ENCODE measurements around the gene DNAH7.

Gene DNAH7

DNA sequence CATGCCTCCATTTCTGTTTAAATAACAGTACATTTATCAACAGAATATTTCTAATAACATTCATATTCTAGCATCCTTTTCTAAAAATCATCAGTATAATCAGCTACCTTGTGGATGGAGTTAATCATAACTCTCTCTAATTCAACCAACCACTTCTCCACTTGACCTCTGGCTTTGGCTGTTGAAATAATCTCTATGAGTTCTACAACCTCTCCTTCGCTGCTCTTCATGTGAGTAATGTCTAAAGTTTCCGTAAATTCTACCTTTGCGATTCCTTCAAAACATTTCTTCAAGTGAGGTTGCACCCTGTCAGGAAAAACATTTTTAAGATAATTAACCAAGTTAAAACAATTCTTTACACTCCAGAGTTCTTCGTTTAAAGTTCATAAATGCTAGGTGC is 134.2 kb downstream of the DNAH7 start:
- Histone ChIP-seq H3K4me2 (ENCODE audit: insufficient read depth, low read length, poor library complexity, severe bottlenecking) (no peak overlapping the region), H3K4me3 (ENCODE audit: low read length in 2 of 2) (no peak overlapping the region), H4K8ac (ENCODE audit: low read depth, low read length) (no peak overlapping the region), H2BK120ac (ENCODE audit: low read depth, low read length) (no peak overlapping the region), H2BK5ac (ENCODE audit: low read length) (no peak overlapping the region), H2AK5ac (ENCODE audit: low read depth, low read length) (no peak overlapping the region), H3K18ac (ENCODE audit: low read length) (no peak overlapping the region), H4K91ac (ENCODE audit: low read depth, low read length, poor library complexity) (no peak overlapping the region), H3K4ac (ENCODE audit: low read length) (no peak overlapping the region), H2BK15ac (ENCODE audit: low read length) (no peak overlapping the region), H3K4me1 (ENCODE audit: control insufficient read depth in 2 of 2, insufficient read depth in 1 of 2, low read depth in 1 of 2, low read length in 2 of 2) (no peaks in the 10 kb centered on the region), H2AFZ (ENCODE audit: low read length) (no peak overlapping the region), H3K27ac (replicated peaks; ENCODE audit: low read length) (no peak overlapping the region), H3K27me3 (ENCODE audit: control insufficient read depth in 3 of 3, insufficient read depth in 3 of 3, low read depth in 1 of 3, low read length in 3 of 3) (no peaks in the 10 kb centered on the region), H3K23ac (ENCODE audit: low read depth, low read length, poor library complexity) (no peak overlapping the region), H3K14ac (ENCODE audit: low read length) (no peak overlapping the region), H3K9ac (ENCODE audit: low read depth, low read length, poor library complexity) (no peak overlapping the region), H3K79me1 (ENCODE audit: low read depth, low read length) (no peaks in the 10 kb centered on the region), H3K36me3 (replicated peaks in 1 of 2; ENCODE audit: control insufficient read depth in 2 of 2, insufficient read depth in 2 of 2, low read length in 2 of 2) (no peaks in the 10 kb centered on the region), H3K9me3 (replicated peaks in 1 of 2; ENCODE audit: control insufficient read depth in 2 of 2, insufficient read depth in 1 of 2, low read depth in 1 of 2, low read length in 2 of 2) (no peaks in the 10 kb centered on the region), H2BK12ac (ENCODE audit: low read length) (no peak overlapping the region)
- no peak for DNase-seq (ENCODE audit: low spot score)
- WGBS, 2 donors (ENCODE audit: extremely low coverage in 2 of 2, insufficient read length in 2 of 2, insufficient replicate concordance in 1 of 2): no CpG with 5 or more reads among the region's 4 CpGs

DNA sequence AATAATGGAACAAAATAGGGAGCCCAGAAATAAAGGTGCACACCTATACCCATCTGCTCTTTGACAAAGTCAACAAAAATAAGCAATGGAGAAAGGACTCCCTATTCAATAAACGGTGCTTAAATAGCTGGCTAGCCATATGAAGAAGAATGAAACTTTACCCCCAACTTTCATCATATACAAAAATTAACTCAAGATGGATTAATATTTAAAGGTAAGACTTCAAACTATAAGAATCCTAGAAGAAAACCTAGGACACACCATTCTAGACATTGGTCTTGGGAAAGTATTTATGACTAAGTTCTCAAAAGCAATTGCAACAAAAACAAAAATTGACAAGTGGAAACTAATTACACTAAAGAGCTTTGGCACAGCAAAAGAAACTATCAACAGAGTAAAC is 139.1 kb downstream of the DNAH7 start:
- no peak for DNase-seq (ENCODE audit: low spot score)
- Histone ChIP-seq H3K4me1 (ENCODE audit: control insufficient read depth in 2 of 2, insufficient read depth in 1 of 2, low read depth in 1 of 2, low read length in 2 of 2) (no peaks in the 10 kb centered on the region), H3K9me3 (replicated peaks in 1 of 2; ENCODE audit: control insufficient read depth in 2 of 2, insufficient read depth in 1 of 2, low read depth in 1 of 2, low read length in 2 of 2) (no peaks in the 10 kb centered on the region), H2BK5ac (ENCODE audit: low read length) (no peak overlapping the region), H2BK120ac (ENCODE audit: low read depth, low read length) (no peak overlapping the region), H3K79me1 (ENCODE audit: low read depth, low read length) (no peaks in the 10 kb centered on the region), H3K4ac (ENCODE audit: low read length) (no peak overlapping the region), H3K14ac (ENCODE audit: low read length) (no peak overlapping the region), H3K9ac (ENCODE audit: low read depth, low read length, poor library complexity) (no peak overlapping the region), H3K4me3 (ENCODE audit: low read length in 2 of 2) (no peak overlapping the region), H4K8ac (ENCODE audit: low read depth, low read length) (no peak overlapping the region), H2AK5ac (ENCODE audit: low read depth, low read length) (no peak overlapping the region), H3K23ac (ENCODE audit: low read depth, low read length, poor library complexity) (no peak overlapping the region), H2BK12ac (ENCODE audit: low read length) (no peak overlapping the region), H3K27me3 (ENCODE audit: control insufficient read depth in 3 of 3, insufficient read depth in 3 of 3, low read depth in 1 of 3, low read length in 3 of 3) (no peaks in the 10 kb centered on the region), H3K27ac (replicated peaks; ENCODE audit: low read length) (no peak overlapping the region), H2AFZ (ENCODE audit: low read length) (no peak overlapping the region), H2BK15ac (ENCODE audit: low read length) (no peak overlapping the region), H3K18ac (ENCODE audit: low read length) (no peak overlapping the region), H4K91ac (ENCODE audit: low read depth, low read length, poor library complexity) (no peak overlapping the region), H3K4me2 (ENCODE audit: insufficient read depth, low read length, poor library complexity, severe bottlenecking) (no peak overlapping the region), H3K36me3 (replicated peaks in 1 of 2; ENCODE audit: control insufficient read depth in 2 of 2, insufficient read depth in 2 of 2, low read length in 2 of 2) (no peaks in the 10 kb centered on the region)
- no CpG with 5 or more reads among the region's 1 CpG for WGBS, 2 donors (ENCODE audit: extremely low coverage in 2 of 2, insufficient read length in 2 of 2, insufficient replicate concordance in 1 of 2)

DNA sequence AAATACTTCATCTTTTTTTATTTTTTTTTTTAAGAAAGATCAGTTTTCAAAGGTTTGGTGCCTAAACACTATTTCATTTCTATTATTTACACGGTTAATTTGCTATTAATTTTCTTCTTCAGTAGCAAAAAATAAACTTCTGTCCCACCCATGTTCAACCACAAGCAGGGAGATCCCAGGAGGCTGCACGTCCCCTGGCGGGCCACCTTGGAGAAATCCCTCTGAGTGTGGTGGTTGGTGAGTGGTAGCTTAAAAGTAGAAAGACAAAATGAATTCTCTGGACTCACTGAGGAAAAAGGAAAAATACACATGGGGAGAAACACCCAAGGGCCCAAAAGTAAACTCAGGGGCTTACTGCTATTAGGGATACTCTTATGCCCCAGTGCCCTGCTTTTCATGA is 143.5 kb downstream of the DNAH7 start:
- Histone ChIP-seq H2AK5ac (ENCODE audit: low read depth, low read length) (no peak overlapping the region), H3K4me1 (ENCODE audit: control insufficient read depth in 2 of 2, insufficient read depth in 1 of 2, low read depth in 1 of 2, low read length in 2 of 2) (no peaks in the 10 kb centered on the region), H2BK12ac (ENCODE audit: low read length) (no peak overlapping the region), H3K4me3 (ENCODE audit: low read length in 2 of 2) (no peak overlapping the region), H3K4me2 (ENCODE audit: insufficient read depth, low read length, poor library complexity, severe bottlenecking) (no peak overlapping the region), H3K14ac (ENCODE audit: low read length) (no peak overlapping the region), H2AFZ (ENCODE audit: low read length) (no peak overlapping the region), H3K4ac (ENCODE audit: low read length) (no peak overlapping the region), H2BK5ac (ENCODE audit: low read length) (no peak overlapping the region), H4K91ac (ENCODE audit: low read depth, low read length, poor library complexity) (no peak overlapping the region), H3K9me3 (replicated peaks in 1 of 2; ENCODE audit: control insufficient read depth in 2 of 2, insufficient read depth in 1 of 2, low read depth in 1 of 2, low read length in 2 of 2) (no peaks in the 10 kb centered on the region), H3K18ac (ENCODE audit: low read length) (no peak overlapping the region), H2BK15ac (ENCODE audit: low read length) (no peak overlapping the region), H2BK120ac (ENCODE audit: low read depth, low read length) (no peak overlapping the region), H3K27me3 (ENCODE audit: control insufficient read depth in 3 of 3, insufficient read depth in 3 of 3, low read depth in 1 of 3, low read length in 3 of 3) (no peaks in the 10 kb centered on the region), H4K8ac (ENCODE audit: low read depth, low read length) (no peak overlapping the region), H3K9ac (ENCODE audit: low read depth, low read length, poor library complexity) (no peak overlapping the region), H3K27ac (replicated peaks; ENCODE audit: low read length) (no peak overlapping the region), H3K36me3 (replicated peaks in 1 of 2; ENCODE audit: control insufficient read depth in 2 of 2, insufficient read depth in 2 of 2, low read length in 2 of 2) (no peaks in the 10 kb centered on the region), H3K23ac (ENCODE audit: low read depth, low read length, poor library complexity) (no peak overlapping the region), H3K79me1 (ENCODE audit: low read depth, low read length) (no peaks in the 10 kb centered on the region)
- no CpG with 5 or more reads among the region's 3 CpGs for WGBS, 2 donors (ENCODE audit: extremely low coverage in 2 of 2, insufficient read length in 2 of 2, insufficient replicate concordance in 1 of 2)
- DNase-seq (ENCODE audit: low spot score): no peak

DNA sequence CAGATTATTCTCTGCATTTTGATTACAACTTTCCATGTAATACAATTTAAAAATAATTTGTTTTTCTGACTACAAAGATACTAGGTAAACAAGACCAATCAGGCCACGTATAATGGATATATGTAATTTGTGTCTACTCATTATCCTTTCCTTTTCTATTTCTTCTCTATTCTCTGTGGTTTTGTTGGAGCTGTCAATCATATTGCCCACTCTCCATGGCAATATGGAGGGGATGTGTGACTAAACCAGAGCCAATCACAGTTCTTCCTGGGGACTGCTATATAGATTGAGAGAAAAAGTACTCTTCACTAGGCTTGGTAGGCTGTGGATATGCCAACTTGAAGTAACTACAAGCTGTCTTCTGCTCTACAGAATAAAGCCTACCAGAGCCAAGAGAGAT is 144.7 kb downstream of the DNAH7 start:
- Histone ChIP-seq H3K4me1 (ENCODE audit: control insufficient read depth in 2 of 2, insufficient read depth in 1 of 2, low read depth in 1 of 2, low read length in 2 of 2) (no peaks in the 10 kb centered on the region), H4K8ac (ENCODE audit: low read depth, low read length) (no peak overlapping the region), H2BK5ac (ENCODE audit: low read length) (no peak overlapping the region), H2BK12ac (ENCODE audit: low read length) (no peak overlapping the region), H3K4me3 (ENCODE audit: low read length in 2 of 2) (no peak overlapping the region), H4K91ac (ENCODE audit: low read depth, low read length, poor library complexity) (no peak overlapping the region), H2BK15ac (ENCODE audit: low read length) (no peak overlapping the region), H3K9me3 (replicated peaks in 1 of 2; ENCODE audit: control insufficient read depth in 2 of 2, insufficient read depth in 1 of 2, low read depth in 1 of 2, low read length in 2 of 2) (no peaks in the 10 kb centered on the region), H3K9ac (ENCODE audit: low read depth, low read length, poor library complexity) (no peak overlapping the region), H3K79me1 (ENCODE audit: low read depth, low read length) (no peaks in the 10 kb centered on the region), H3K36me3 (replicated peaks in 1 of 2; ENCODE audit: control insufficient read depth in 2 of 2, insufficient read depth in 2 of 2, low read length in 2 of 2) (no peaks in the 10 kb centered on the region), H3K23ac (ENCODE audit: low read depth, low read length, poor library complexity) (no peak overlapping the region), H2AFZ (ENCODE audit: low read length) (no peak overlapping the region), H2AK5ac (ENCODE audit: low read depth, low read length) (no peak overlapping the region), H3K27ac (replicated peaks; ENCODE audit: low read length) (no peak overlapping the region), H3K4ac (ENCODE audit: low read length) (no peak overlapping the region), H3K4me2 (ENCODE audit: insufficient read depth, low read length, poor library complexity, severe bottlenecking) (no peak overlapping the region), H2BK120ac (ENCODE audit: low read depth, low read length) (no peak overlapping the region), H3K14ac (ENCODE audit: low read length) (no peak overlapping the region), H3K27me3 (ENCODE audit: control insufficient read depth in 3 of 3, insufficient read depth in 3 of 3, low read depth in 1 of 3, low read length in 3 of 3) (no peaks in the 10 kb centered on the region), H3K18ac (ENCODE audit: low read length) (no peak overlapping the region)
- no peak for DNase-seq (ENCODE audit: low spot score)
- WGBS, 2 donors (ENCODE audit: extremely low coverage in 2 of 2, insufficient read length in 2 of 2, insufficient replicate concordance in 1 of 2): no CpG with 5 or more reads among the region's 1 CpG

Measured in neuronal stem cell (in vitro differentiated cells).